HG02642 (cell line): ENCODE data around the gene LTBP4.
"Not testable (repeated sequence)": the region's sequence is repeated elsewhere in the genome, so short reads cannot be mapped to it uniquely, and the experiment has no call there.

Experiments used
- ATAC-seq: cut with Tn5 transposase; IDR thresholded peaks from one replicate; pipeline ENCODE4 v1.9.1; 2021; ENCODE audit warnings: mild to moderate bottlenecking; ENCODE audit not compliant: unreplicated experiment, poor library complexity

The LTBP4 gene

DNA sequence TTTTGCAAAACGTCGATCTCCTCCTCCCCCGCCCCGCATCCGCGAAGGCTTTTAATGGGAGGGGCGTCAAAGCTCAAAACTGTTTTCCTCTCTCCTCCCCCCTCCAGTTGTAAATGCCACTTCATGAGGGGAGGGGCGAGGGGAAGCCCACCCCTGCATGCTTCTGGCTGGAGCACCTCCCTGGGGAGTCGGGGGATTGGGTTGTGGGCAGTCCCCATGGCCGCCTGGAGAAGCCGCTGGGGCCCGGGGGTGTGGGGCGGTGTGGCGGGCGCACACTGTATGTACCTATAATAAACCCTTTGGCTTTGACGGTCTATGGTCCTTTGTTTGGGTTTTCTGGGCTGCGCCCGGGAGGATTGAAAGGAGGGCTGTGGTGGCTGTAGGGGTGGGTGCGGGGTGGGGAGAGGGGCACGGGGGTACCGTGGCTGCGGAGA lies 25.0 kb upstream of the LTBP4 start:
- ATAC-seq, result peak; percentile 9

DNA sequence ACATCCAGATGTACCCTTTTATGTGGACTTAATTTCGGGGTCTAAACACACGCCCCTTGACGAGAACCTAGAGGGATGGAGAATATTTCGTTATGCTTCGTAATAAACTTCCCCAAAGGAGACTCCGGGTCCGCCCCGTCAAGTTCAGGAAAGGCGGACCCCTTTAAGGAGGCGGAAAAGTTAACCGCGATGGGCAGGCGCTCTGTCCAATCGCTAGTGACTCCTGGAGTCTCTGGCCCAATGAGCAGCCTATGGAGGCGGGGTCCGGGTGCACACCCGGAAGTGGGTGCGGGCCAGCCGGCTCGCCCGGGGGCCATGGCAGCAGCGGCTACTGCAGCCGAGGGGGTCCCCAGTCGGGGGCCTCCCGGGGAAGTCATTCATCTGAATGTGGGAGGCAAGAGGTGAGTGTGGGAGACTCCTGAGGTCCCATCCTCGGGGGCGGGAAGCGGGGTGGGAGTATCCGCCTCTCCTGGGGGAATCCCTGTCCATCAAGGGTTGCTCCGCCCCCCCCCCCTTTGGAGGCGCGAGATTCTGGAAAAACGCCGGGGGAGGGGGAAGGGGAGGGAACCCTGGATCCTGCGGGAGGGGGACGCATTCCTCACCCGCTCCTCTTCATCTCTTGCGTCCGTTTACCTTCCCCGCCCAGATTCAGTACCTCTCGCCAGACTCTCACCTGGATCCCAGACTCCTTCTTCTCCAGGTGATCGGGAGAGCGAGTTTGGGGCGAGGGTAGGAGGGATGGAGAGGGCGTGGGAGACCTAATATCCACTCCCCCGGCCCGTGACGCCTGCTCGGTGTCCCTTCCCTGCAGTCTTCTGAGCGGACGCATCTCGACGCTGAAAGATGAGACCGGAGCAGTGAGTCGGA lies 24.4 kb upstream of the LTBP4 start, which contains the start of gene SHKBP1:
TSS of gene SHKBP1 (plus strand) at position 289 of the 867 bp plus-strand sequence. CDS start at position 316, 27 bp downstream.
- peak; percentile 94 for ATAC-seq

GRCh38 chr19:40578442-40578908 lies 22.7 kb upstream of the LTBP4 start:
- ATAC-seq, result no peak

DNA sequence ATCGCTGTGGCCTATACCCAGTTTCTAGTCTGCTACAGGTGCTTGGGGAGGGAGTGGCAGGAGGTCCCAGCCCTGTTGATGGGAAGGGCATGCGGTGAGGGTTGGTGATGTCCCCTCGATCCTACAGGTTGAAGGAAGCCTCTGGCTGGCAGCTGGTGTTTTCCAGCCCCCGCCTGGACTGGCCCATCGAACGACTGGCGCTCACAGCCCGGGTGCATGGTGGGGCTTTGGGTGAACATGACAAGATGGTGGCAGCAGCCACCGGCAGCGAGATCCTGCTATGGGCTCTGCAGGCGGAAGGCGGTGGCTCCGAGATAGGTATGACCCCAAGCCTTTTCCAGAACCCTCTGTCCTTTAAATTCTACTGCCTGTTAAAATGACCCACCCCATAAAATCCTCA lies 20.6 kb upstream of the LTBP4 start:
- ATAC-seq, result no peak

DNA sequence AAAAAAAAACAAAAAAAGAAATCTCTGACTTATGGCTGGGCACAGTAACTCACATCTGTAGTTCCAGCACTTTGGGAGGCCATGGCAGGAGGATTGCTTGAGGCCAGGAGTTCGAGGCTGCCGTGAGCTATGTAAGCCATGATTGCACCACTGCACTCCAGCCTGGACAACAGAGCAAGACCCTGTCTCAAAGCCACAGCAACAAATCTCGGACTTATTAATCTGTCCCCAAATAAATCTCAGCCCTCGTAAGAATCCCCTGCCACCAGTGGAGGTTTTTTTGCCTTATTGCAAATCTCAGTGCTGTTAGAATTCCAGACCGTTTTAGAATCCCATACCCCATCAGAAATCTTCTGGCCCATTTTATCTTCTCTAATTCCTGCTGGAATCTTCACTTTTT lies 19.6 kb upstream of the LTBP4 start:
- ATAC-seq, result no peak

GRCh38 chr19:40582467-40582866 lies 18.7 kb upstream of the LTBP4 start:
- ATAC-seq, result no peak

DNA sequence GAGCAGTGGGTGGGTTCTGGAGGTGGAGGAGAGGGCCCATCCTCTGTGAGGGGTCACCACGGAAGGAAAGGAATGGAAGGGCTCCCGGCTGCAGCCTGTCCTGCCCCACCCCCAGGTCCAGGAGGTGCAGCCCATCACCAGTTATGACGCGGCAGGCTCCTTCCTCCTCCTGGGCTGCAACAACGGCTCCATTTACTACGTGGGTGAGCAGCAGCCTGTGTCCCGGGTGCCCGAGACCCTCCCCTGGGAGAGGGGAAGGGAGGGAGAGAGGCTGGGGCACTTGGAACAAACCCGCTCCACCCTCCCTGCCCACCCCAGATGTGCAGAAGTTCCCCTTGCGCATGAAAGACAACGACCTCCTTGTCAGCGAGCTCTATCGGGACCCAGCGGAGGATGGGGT lies 17.9 kb upstream of the LTBP4 start:
- no peak for ATAC-seq

- no peak for ATAC-seq
Measured at GRCh38 chr19:40584007-40584406, 17.2 kb upstream of the LTBP4 start.

- ATAC-seq, result no peak
Measured at GRCh38 chr19:40585241-40585981, 15.8 kb upstream of the LTBP4 start.

- no peak for ATAC-seq
Measured at GRCh38 chr19:40585982-40586422, 15.2 kb upstream of the LTBP4 start.

GRCh38 chr19:40586611-40587010 lies 14.6 kb upstream of the LTBP4 start:
- no peak for ATAC-seq

DNA sequence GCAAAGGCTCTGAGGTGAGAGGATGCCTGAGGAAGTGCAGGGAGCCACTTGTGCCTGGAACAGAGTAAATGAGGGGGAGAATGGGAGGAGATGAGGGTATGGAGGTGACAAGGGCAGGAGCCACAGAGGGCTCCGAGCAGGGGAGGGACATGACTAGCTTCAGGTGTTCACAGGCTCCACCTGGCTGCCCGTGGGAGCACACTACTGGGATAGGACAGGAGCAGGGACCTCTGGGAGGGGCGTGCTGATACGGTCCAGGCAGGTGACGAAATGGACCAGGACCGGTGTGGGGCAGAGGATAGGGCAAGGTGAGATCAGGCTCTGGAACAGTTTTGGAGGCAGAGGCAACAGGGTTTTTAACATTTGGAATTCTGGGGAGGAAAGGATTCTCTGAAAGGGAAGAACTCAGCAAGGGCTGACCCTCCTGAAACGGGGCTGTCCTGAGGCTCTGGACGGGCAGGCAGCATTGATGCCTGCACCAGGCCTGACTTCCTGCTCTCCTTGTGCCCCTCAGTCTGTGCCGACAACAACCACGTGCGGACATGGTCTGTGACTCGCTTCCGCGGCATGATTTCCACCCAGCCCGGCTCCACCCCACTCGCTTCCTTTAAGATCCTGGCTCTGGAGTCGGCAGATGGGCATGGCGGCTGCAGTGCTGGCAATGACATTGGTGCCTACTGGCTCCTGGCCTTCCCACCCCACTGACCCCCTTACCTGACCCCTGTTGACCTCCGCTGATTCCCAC lies 12.9 kb upstream of the LTBP4 start:
- ATAC-seq, result no peak

DNA sequence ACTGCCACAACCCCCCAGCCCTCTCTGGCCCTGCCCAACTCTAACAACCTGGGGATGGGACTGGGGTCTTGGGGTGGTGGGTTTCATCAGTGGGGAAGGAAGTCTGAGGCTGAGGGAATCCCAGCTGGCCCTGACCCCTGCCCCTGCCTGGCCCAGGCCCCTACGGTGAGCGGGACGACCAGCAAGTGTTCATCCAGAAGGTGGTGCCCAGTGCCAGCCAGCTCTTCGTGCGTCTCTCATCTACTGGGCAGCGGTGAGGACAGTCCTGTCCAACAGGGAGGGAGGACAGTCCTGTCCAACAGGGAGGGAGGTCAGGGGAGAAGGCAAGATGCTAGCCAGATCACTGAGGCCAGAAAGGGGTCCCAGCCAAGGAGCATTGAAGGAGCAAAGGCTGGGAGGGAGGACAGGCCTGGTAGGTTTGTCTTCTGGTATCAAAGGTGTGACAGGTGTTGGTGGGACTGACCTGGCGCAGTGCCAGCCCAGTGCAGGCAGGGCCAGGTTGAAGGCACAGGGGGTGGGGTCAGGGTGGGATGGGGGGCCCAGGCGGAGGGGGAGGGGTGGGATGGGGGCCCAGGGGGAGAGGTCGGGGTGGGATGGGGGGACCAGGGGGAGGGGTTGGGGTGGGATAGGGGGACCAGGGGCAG lies 12.1 kb upstream of the LTBP4 start:
- ATAC-seq, result no peak

DNA sequence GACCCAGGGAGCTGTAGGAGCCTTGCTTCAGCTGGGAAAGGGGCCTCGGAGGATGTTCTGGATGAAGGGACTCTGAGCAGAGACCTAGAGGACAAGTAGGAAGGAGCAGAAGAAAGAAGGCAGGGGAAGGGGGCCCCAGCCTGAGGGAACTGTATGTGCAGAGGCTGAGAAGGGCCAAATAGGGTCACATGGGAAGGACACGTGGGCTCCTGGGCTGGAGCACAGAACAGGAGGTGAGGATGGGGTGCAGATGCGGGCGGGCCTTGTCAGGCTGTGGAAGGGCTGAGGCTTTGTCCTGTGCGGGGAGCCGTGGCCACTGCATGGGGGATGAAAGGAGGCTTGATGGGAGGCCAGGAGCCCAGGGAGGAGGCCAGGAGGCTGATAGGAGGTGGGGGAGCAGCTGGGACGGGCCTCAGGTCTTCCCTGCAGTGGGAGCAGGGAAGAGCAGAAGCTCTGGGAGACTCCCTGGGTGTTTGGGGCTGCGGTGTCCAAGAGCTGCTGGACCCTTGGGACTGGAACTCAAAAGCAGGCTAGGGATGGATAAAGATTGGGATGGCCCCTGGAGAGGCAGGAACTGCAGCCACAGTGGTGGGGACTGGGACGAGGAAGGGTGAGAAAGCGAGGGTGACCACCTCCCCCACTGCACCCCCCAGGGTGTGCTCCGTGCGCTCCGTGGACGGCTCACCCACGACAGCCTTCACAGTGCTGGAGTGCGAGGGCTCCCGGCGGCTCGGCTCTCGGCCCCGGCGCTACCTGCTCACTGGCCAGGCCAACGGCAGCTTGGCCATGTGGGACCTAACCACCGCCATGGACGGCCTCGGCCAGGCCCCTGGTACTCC lies 11.4 kb upstream of the LTBP4 start:
- ATAC-seq, result no peak

GRCh38 chr19:40590464-40591265 lies 10.5 kb upstream of the LTBP4 start:
- no peak for ATAC-seq

- not testable (repeated sequence) for ATAC-seq
Measured at GRCh38 chr19:40591724-40592123, 9.4 kb upstream of the LTBP4 start.

DNA sequence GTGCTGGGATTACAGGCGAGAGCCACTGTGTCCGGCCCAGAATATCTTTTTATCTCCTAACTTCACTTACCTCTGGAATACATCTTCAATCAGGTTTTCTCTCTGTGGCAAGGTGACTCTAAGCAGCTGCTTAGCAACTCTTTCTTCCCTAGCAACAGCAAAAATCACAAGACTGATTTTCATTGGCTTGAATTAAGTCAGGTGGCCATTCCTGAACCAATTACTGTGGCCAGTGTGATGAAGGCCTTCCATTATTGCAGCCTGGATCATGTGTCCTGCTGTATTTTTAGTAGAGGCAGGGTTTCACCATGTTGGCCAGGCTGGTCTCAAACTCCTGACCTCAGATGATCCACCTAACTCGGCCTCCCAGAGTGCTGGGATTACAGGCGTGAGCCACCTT lies 9.0 kb upstream of the LTBP4 start:
- ATAC-seq, result peak; percentile 61

- no peak for ATAC-seq
Measured at GRCh38 chr19:40594255-40594654, 6.9 kb upstream of the LTBP4 start.
